ENCODE measurements around the gene NUDT12. TPM values are rescaled to one million over a fixed set of nuclear protein-coding genes. Genes with fewer than 3 reads are reported as not detected.

The NUDT12 gene
- 15.1 TPM for polyA plus RNA-seq (ENCODE audit: insufficient read length)

DNA sequence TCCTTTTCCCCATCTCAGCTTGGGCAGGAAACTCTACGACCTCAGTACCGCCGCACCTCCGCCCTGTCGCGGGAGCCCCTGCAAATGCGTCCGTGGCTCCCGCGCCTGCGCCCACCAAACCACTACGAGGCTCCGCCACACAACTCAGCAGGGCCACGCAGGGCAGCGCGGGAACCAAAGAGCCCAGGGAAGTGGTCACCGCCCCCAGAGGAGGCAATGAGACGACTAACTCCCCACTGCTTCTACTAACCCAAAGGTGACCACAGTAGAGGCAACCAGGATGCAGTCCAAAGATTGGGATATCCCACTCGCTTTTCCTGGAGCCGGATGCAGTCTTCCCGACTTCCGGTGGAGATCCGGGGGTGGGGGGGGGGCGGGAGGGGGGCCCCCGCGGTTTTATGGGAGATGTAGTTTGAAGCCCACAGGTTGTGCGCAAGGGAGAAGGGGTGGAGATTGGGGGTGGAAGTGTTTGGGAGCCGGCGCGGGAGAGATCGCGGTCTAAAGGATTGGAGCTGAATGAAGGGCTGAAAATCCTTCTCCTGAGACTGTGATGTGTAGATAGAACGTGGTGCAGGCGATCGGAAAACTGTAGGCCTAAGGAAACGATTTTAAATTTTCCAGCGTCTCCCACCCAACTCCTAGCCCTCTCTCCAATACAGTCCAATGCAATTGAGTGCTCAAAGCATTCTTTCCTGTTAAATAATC lies at the start of gene NUDT12:
NUDT12 (minus strand) TSS at position 337 of the 705 bp plus-strand sequence. CDS start 2,541 bp downstream, outside the sequence.
- peak; percentile 85 for DNase-seq

DNA sequence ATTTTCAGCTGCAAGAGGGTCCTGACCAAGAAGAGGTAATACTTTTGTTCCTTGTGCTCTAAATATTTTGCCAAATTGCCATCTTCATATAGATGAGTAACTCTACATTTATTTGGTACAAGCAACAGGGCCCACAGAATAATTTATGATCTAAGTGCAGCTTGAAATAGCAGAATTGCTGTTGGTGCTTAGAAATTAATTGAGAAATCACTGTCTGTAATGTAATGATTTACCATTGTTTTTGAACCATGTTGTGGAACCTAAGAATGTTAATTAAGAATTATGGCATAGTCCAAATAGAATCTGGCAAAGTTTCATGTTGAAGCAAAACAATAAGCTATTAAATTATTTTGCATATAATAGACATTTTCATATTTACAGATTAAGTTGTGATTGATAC lies 44.8 kb upstream of the NUDT12 start:
- no peak for DNase-seq

DNA sequence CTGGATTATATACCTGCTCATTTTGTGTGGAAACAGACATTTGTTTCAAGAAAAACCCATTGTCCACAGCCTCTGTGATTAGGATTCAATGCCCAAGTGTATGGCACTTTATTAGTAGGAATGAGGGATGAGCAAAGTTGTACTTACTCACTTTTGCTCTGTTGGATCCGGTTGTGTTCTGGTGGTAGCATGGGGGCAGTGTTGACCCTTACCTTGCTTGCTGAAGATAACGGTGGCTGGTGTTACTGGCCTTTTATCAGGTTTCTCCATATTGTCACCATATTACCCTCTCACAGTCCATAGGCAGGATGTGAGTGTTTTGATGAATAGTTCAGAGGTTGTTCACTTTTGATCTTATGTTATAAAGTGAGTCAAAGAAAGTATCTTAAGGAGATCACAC lies 42.7 kb upstream of the NUDT12 start:
- no peak for DNase-seq

DNA sequence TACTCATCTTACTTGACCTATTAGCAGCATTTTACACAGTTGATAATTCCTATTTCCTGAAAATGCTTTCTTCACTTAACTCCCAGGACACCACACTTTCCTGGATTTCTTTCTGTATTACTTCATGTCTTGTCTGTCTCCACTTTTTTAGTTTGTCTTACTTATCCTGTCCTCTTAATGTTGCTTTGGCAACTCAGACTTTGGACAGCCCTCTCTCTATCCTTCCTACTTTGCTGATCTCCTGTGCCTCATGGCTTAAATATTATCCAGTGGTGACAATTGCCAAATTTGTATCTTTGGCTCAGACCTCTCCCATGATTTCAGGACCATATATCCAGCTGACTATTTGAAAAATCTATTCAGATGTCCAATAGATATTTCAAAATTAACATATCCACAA lies 39.8 kb upstream of the NUDT12 start:
- no peak for DNase-seq

DNA sequence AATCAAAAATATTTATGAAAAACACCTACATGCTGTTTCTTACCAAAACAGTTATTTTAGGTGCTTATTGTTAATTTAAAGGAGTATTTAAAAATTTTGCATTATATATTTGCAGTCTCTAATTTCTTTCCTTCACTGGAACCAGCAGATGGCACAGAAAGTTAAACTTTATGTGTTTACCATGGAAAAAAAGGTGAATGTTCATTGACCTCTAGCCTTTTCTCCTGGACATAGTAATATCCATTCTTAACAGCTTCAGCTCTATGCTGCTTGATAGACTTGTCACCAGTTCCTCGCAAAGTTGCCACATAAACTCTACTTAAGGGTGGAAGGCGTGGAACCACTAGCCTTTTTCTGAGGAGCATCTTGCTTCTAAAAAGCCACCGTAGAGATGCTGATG lies 38.7 kb upstream of the NUDT12 start:
- no peak for DNase-seq

DNA sequence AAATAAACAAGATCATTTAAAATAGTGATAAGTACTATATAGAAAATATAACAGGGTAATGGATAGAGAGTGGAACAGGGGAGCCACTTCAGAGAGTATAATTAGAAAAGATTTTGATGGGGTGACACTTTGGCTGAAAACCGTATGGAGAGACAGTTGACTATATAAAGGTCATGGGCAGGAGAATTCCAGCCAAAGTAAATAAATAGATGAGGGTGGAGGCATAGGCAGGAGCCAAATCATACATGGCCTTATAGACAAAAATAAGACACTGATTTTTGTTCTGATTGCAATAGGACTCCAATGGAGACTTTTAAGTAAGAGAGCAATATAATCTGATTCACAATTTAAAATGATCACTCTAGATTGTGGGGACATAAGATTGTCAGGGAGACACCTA lies 37.5 kb upstream of the NUDT12 start:
- DNase-seq = no peak

DNA sequence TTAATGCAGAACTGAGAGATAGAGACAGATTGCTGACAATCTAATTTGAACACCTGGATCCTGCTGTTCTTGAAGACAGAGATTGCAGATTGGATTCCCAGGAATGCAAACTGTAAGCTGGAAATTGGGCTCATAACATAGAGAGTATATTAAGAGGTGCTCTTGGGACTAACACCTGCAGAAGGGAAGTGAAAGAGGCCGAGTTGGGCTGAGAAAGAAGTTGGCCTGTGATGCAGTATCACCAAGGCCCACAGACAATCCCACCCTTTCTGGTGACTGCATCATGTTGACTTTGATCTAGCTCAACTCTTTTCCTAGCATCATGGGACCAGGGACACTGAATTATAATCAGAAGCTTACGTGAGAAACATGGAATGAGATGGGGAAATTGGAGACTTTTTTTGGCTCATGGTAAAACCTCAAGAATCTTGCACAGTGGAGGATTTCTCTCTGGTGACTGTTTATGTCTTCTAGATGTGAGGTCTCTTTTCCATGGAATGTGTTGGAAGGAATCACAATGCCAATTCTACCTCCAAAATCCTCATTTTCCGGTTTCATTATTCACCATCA lies 36.5 kb upstream of the NUDT12 start:
- no peak for DNase-seq

DNA sequence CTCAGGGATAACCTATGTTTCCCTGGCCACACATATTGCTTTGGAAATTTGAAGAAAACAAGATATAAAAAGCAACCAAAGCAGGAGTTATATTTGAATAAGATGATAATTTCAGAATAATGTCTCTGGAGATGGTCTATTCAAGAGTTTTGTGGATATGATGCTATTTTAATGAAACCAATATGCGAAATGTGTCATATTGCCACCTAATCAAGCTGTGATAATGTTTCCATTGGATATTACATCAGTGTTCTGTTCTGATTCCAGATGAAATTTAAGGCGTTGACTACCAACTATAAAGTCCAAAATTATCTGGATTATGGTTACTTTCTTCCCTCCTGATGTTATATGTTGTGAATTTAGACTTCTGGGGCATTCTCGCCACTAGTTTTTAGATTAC lies 27.6 kb upstream of the NUDT12 start:
- no peak for DNase-seq

DNA sequence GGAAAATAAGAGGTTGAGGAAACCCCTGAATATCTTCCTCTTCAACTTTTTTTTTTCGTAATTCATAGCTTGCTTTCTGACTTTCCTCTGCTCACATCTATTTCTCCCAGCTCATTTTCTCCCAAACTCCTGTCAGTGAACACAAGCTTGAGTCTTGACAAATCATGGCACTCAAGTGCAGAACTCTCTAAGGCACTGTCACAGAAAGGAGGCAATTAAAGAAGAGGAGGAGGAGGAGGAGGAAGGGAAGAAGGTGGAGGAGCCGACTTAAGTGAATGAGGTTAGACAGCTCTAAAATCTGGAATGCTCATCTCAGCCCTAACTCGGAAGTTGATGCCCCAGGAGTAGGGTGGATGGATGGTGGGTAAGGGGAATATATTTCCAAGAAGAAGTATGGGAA lies 27.2 kb upstream of the NUDT12 start:
- DNase-seq = no peak

DNA sequence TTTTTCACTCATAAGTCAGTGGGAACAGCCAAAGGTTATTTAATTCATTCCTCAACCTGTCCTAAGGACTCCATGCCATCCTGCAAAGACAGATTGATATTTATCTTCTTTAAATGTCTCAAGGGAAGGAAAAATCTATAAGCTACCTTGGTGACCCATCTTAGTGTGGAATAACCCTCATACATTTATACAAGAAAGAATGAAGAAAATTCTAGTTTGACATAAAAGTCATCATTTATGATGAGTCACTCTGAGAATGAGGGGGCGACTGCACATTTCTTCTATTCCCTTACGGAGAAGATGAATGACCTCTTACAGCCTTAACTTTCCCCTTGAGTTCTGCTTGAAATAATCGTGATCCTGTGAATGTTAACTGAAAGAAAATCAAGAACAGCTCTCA lies 26.8 kb upstream of the NUDT12 start:
- no peak for DNase-seq

DNA sequence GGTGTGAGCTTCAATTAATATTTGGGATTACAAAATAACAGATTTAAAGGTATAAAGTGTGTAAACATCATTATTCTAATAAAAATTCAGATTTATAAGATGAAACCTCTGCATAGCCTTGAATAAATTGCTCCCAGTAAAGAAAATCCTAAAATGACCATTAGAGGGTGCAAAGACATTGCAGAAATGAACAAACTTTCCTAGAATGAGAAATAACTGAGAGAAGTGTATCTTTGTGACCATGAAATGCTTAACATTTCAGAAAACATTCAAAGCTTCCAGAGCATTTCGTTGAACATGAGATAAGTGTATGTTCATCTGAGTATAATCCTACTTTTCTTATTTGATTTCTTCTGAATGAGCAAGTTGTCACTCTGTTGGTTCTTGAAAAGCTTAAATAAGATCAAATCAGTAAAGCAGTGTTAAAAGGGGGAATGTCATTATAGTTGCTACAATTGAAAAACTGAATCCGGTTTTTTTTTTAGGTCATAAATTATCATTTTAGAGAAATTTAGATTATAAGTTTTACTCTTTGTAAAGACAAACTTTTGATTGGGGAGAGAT lies 24.7 kb upstream of the NUDT12 start:
- no peak for DNase-seq

DNA sequence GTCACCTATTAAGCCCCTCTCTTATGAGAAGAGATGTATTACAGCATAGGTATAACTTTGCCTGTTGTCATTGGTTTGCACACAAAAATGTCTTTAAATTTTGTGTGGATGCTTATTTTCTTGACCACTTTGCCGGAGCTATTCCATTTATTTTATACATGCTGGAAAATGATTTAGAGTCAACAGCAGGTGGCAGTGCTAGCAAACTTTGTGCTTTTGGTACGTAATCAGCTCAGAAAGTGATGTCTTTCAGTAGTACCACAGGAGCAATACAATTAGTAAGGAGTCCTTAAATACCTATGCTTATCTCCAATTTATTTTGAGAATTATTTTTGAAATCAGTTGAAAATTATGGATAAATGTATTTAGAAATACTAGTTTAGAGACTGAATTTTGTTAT lies 19.8 kb upstream of the NUDT12 start:
- DNase-seq = no peak

DNA sequence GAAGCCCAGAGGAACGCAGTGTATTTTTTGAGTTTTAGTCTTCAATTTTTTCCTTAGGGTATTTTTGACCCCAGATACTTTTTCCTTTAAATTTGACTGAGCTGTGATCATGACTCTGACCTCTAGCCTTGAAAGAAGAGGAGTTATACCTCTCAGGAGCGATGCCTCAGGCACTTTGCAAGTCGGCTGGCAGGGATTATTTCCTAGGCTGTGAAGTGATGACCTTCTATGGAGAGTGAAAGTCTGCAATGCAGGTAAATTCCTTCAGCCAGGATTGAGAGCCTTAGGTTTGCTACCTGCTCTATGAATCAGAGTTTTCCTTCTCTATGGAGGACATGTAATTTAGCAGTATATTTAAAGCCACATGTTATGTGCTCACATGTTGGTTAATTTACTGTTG lies 10.8 kb upstream of the NUDT12 start:
- no peak for DNase-seq

DNA sequence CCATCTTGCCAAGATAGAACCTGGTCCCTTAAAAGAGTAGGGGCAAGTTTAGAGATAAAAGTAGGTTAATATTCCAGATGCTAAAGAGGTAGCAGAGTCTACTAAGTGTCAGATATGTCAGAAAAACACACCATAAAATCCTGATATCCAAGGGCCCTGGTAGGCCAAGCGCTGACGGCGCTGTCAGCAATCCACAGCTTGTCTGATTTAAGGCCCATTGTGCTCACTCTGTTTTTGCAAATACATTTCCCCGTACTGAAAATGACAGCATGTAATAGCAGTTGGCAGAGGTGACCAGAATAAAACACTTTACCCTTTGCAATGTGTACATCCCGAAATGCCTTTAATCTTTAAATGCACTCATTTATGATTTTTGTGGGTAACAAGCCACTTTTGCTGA lies 9.9 kb upstream of the NUDT12 start:
- no peak for DNase-seq

DNA sequence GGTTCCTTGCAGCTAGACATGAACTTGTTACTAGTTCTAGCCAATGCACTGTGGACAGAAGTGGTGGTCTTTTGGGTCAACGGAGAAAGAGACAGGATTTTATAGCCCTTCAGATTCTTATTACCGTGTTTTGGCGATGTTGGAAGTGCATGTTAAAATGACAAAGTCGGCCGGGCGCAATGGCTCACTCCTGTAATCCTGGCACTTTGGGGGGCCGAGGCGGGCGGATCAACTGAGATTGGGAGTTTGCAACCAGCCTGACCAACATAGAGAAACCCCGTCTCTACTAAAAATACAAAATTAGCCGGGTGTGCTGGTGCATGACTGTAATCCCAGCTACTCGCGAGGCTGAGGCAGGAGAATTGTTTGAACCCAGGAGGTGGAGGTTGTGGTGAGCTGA lies 9.1 kb upstream of the NUDT12 start:
- no peak for DNase-seq

DNA sequence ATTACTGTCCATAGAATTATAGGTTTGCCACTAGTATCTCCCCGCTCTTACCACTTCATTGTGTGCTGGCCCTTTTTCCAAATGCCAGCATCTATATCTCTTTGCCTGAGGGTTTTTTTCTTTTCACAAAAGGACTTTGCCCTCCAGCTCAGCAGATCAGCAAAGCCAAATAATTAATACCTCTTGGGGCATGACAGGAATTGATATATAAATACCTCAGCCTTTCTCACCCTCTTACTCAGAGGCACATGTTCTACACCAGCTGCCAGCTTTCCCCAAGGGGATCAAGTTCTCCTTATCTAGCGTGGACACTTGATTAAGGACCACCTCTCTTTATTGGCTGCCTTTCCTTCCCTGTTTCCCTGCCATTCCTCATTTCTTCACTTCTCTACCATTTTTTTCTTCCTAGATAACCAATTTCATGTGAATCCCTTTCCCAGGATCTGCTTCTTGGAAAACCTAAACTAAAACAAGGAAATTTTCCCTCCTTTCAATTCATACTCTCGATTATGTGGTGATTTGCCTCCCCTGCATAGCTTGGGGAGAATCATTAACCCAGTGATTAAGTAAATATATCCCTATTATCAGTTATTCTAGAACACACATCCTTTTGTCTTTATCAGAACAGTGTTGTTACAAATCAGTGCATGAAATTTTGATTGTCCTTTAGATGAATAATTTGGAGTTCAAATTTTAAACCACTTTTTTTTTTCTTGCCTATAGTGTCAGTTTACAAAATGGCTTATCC lies 6.9 kb upstream of the NUDT12 start:
- DNase-seq = no peak

DNA sequence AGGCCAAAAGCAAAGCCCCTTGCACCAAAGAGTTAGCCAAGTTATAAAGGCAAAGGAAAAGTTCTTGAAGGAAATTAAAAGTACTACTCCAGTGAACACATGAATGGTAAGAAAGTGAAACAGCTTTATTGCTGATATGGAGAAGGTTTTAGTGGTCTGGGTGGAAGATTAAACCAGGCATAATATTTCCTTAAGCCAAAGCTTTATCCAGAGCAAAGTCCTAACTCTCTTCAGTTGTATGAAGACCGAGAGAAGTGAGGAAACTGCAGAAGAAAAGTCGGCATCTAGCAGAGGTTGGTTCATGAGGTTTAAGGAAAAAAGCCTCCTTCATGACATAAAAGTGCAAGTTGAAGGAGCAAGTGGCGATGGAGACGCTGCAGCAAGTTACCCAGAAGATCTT lies 3.1 kb upstream of the NUDT12 start:
- DNase-seq = no peak

DNA sequence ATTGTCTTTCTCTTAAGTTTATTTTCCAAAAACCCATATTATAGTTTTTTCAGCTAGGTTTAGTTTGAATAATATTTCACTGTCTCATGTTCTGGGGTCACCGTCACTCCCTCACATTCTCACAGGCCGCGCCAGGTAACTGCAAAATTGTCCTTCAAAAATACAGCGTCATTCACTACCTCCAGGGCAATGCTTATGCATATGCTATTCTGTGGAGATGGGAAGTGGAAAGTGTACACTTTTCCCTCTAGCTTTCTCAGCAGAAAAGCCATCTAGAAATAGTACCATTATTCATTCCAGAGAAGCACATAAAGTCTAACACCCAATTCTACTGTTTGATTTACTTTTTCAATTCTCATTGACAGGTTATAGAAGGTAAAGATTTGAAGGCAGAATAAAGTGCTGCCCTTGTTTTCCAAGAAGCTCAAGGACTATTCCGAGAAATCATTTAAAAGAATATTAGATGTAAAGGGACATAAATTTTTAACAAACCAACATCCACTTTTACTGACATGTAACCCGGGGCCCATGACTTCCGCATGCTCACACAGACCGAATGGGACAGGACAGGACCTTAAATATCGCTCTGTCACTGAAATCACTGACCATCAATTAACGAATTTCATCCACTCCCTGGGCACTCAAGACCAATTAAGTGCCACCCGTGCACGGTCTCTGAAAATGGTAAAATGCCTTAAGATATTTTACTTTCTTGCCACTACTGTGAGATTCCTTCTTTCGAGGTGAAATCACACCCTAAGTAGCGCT lies 720 bp downstream of the NUDT12 start:
- DNase-seq = peak; percentile 5

DNA sequence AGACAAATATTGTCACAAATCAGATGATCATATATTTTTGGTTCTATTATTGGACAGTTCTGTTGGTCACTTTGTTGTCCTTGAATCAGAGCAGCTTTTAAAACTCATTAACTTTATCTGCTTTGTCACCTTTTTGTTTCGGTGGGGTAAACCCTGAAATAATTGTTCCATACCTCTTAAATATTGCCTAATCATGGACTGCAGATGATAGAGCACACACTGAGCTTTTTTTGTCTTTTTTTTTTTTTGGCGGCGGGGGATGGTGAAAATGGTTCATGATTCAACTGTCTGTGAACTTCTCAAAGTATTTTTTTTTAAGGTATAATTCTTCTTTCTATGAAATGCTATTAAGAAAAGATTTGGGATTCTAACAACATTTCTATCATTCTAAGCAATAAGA lies 1.8 kb downstream of the NUDT12 start:
- DNase-seq = no peak

DNA sequence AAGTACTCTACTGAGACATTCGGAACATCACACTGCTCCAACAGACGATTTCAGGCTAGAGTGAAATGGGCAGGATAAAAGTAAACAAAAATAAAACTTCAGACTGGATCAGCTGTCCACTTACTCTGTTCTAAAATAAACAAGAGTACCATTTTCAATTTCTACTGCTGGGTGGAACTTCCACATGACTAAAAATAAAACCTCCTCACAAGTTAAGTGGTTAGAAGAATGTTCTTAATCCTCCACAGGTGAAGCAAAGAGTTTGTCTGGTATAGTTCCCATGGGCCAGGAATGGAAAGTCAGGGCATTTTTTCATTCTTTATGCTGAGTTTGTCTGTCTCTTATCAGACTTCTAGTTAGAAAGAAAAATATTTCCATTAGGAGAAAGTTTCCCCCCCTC lies 15.7 kb downstream of the NUDT12 start:
- DNase-seq = no peak

DNA sequence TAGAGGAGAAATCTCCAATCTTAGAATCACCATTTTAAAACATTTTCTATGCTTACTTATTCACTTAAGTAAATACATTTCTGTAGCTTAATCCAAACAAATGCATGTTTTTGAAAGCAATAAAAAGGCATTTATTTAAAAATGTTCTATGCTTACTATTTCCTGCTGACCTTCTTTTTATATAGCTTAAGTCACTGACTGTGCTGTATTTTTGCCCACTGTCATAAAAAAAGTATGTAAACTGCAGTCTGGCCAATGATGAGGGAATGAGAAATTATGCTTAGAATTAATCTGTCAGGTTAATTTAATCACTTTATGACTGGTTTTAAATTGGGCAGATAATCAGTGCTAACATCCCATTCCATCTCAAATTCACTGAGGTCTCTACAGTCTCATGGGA lies 20.1 kb downstream of the NUDT12 start:
- no peak for DNase-seq

DNA sequence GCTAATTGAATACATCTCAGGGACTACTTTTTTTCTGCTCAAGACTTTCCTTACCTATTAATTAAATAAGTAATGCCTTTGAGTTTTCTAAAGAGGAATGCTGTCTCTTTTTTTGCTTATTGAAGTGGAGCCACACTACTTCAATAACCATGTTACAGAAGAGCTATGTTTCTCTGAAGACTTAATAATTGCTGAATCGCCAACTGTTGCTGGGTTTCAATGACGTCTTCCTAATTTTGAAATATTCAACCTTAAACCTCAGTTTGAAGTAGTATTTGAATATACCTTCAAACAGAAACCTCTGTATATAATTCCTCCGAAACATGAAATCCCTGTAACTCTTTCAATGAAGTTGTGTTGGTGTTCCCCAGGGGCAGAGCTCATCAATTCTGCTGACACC lies 21.0 kb downstream of the NUDT12 start:
- no peak for DNase-seq

DNA sequence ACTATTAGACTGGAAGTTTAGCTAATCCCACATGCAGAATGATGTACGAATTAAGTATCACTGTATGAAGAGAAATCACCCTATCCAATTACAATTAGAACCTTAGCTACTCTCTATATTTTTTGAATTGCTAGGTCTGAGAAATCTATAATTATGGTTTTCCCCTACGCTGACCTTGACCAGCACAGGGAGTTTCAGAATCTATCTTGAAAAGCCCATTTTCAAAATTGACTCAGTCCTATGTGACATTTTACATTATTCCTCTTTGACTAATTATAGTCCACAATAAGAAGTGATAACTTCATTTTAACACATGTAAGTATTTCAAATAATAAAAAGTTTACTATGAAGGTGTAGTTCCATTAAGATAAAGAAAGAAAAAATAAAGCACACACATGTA lies 21.5 kb downstream of the NUDT12 start:
- DNase-seq = no peak
